ENCODE results near the gene NELFA. TPM values are rescaled to one million over a fixed set of nuclear protein-coding genes. Genes with fewer than 3 reads are reported as not detected.

Gene NELFA
- total RNA-seq, 4 donors from 2014 or later: 8.2 to 17.7 (median 13.9) TPM

DNA sequence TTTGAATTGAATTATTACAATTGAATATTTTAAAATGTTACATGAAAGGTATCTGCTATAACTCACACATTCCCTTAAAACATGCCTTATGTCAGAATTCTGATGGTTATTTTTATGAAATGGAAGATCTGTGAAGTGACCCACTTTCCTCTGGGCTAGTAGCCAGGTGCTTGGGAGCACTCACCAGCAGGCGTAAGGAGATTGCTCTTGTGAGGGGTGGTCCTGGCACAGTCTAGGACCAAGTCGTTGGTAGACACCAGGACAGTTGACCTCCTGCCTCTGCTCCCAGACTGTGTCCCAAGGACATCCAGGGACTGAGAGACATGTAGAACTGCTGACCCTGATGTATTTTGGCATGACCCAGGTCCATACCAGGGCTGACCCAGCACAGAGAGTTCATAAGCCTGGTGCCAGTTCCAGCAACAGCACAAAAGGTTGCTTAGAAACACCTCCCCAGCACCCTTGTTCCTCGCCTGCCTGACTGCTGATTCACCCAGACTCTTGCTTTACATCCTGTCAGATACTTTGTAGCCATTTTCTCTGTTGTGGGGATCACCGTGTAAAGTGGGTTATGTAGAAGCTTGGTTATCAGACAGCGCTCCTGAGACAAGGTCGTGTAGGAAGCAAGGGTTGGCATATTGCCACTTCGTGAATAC lies 48.5 kb downstream of the NELFA start:
- DNase-seq (ENCODE audit: low spot score): no peak
- ATAC-seq (ENCODE audit: low FRiP score): no peak

DNA sequence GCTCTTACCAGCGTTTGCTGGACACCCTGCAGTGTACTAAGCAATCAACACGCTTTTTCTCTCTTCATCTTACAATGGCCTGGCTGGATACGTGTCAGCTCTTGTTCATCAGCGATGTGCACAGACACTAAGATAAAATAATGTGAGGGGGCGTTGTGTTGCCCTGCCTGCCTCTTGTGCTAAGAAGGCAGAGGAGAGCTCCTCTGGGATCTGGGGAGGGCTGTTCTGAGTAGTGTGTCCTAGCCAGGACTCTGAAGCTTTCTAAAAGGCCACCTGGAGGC lies 49.7 kb downstream of the NELFA start:
- no peak for DNase-seq (ENCODE audit: low spot score)
- ATAC-seq (ENCODE audit: low FRiP score): no peak
- TF ChIP-seq, protein P1, sequence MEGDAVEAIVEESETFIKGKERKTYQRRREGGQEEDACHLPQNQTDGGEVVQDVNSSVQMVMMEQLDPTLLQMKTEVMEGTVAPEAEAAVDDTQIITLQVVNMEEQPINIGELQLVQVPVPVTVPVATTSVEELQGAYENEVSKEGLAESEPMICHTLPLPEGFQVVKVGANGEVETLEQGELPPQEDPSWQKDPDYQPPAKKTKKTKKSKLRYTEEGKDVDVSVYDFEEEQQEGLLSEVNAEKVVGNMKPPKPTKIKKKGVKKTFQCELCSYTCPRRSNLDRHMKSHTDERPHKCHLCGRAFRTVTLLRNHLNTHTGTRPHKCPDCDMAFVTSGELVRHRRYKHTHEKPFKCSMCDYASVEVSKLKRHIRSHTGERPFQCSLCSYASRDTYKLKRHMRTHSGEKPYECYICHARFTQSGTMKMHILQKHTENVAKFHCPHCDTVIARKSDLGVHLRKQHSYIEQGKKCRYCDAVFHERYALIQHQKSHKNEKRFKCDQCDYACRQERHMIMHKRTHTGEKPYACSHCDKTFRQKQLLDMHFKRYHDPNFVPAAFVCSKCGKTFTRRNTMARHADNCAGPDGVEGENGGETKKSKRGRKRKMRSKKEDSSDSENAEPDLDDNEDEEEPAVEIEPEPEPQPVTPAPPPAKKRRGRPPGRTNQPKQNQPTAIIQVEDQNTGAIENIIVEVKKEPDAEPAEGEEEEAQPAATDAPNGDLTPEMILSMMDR (IDR thresholded peaks at IDR 0.05): no peak

More for the DNA sequence above, 48.5 kb downstream of the NELFA start:
- TF ChIP-seq, protein P1 (IDR thresholded peaks at IDR 0.05): no peak

DNA sequence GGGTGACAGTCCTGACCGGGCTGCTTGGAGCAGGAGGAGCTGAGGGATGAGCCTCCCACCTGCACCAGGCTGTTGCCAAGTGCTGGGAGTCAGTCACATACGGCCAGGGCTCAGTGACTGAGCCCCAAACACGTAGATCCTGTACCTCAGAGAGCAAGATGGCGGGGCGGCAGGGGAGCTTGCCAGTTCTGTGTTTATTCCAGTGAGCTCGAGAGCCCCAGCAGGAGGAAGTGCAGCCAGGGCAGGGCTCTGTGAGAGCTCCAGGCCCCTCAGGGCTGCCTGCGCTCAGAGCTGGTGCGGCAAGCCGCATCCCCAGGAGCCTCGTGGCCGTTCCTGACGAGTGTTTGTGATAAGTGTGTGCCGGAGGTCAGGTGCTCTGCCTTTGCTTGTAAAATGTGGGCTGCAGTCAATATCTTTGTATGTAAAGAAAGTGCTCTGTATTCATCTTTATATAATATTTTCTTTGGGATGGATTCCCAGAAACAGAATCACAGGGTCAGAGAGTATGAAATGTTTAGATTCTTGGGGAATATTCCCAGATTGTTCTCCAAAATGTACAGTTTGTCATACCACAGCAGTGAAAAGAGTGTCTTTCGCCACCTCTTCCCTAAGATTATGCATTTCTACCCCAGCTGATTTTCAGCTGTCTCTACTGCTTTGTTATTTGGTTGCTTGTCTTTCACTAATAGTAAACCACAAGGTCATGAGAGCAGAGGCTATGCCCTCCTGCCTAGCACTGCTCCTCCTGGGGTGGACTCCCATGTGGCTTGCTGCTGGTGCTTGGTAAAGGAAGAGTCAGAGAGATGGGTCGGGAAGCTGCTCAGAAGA lies 50.3 kb downstream of the NELFA start:
- DNase-seq (ENCODE audit: low spot score) (no peak), ATAC-seq (ENCODE audit: low FRiP score) (no peak)
- TF ChIP-seq, protein P1 (IDR thresholded peaks at IDR 0.05): no peak

DNA sequence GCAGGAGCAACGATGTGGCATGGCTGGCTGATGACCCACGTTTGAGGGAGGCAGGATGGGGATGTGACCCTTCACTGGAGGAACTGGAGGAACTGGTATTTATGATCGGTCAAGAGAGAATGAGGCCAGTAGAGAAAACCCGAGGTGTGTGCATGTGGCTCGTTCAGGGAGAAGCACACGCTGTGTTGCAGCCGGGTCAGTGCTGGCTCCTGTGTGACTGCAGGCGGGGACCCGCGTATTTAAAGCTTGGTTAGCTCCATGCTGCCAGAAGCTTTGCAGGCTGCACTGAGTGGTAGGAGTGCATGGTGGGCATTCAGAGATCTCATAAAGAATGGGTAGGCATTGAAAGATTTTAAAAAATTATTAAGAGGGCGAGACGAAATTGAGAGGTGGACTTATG lies 52.1 kb downstream of the NELFA start:
- no peak for DNase-seq (ENCODE audit: low spot score)
- ATAC-seq (ENCODE audit: low FRiP score): no peak

DNA sequence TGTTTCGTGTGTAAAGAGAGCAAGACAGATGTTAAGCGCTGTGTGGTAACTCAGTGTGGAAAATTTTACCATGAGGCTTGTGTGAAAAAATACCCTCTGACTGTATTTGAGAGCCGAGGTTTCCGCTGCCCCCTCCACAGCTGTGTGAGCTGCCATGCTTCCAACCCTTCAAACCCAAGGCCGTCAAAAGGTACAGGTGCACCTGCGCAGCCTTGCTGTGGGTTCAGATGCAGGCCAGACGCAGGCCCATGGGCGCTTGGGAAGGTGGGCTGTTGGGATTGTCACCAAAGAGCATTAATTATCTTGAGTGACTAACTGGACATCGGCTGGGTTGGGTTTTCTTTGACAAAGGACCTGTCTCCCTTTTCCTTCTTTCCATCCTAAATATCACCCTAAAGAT lies 55.4 kb downstream of the NELFA start:
- TF ChIP-seq, protein P1 (IDR thresholded peaks at IDR 0.05): no peak
- ATAC-seq (ENCODE audit: low FRiP score): no peak
- DNase-seq (ENCODE audit: low spot score): no peak

More for the DNA sequence above, 52.1 kb downstream of the NELFA start:
- TF ChIP-seq, protein P1 (IDR thresholded peaks at IDR 0.05): no peak

DNA sequence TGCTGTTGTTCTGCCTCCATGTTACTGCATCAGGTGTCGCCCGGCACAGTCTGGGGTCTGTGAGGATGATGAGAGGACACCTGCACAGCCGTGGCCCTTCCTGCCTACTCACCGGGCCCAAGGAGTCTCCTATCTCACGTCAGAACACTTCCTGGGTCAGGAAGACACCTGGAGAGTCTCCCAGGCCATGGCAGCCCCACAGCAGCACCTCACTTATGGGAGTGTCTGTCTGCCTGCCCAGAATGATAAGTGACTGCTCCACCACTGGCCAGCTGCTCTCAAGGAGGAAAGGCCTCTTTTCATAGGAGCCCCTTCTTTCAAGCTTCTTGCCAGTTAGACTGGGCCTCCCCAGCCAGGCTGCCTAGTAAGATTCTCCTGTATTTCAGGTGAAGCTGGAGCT lies 56.1 kb downstream of the NELFA start:
- ATAC-seq (ENCODE audit: low FRiP score) (no peak), DNase-seq (ENCODE audit: low spot score) (no peak)
- TF ChIP-seq, protein P1 (IDR thresholded peaks at IDR 0.05): no peak
